Activated naive CD8-positive, alpha-beta T cell treated with anti-CD3 and anti-CD28 coated beads for 36 hours (primary cell): ENCODE data around the gene CYB5RL. TPM values are rescaled to one million over a fixed set of nuclear protein-coding genes. Genes with fewer than 3 reads are reported as not detected.
"Not testable (repeated sequence)": the region's sequence is repeated elsewhere in the genome, so short reads cannot be mapped to it uniquely, and the experiment has no call there.

Experiments used
- DNase-seq: peaks from one replicate; pipeline ENCODE4 v3.0.0; 2021
- H3K27ac Mint-ChIP-seq: one replicate; pipeline ENCODE4 v1.8.0; 2022; ENCODE audit warnings: mild to moderate bottlenecking, moderate library complexity, mixed read lengths
- H3K27me3 Mint-ChIP-seq: one replicate; pipeline ENCODE4 v1.8.0; 2022; ENCODE audit warnings: mild to moderate bottlenecking, mixed read lengths
- H3K36me3 Mint-ChIP-seq: one replicate; pipeline ENCODE4 v1.8.0; 2021; ENCODE audit warnings: mild to moderate bottlenecking, mixed read lengths
- H3K4me1 Mint-ChIP-seq: one replicate; pipeline ENCODE4 v1.8.0; 2021; ENCODE audit warnings: mixed read lengths
- H3K4me3 Mint-ChIP-seq: one replicate; pipeline ENCODE4 v1.8.0; 2022; ENCODE audit warnings: mild to moderate bottlenecking, moderate library complexity, mixed read lengths
- H3K9me3 Mint-ChIP-seq: one replicate; pipeline ENCODE4 v1.8.0; 2022; ENCODE audit warnings: mixed read lengths
- total RNA-seq, 2 experiments: library from RNA; stranded (reverse); gene quantifications; one replicate each; pipeline ENCODE4 v1.2.3, GENCODE V29; 2021

Gene CYB5RL
- total RNA-seq, 2 experiments from 2014 or later: 9.1 to 10.6 TPM

DNA sequence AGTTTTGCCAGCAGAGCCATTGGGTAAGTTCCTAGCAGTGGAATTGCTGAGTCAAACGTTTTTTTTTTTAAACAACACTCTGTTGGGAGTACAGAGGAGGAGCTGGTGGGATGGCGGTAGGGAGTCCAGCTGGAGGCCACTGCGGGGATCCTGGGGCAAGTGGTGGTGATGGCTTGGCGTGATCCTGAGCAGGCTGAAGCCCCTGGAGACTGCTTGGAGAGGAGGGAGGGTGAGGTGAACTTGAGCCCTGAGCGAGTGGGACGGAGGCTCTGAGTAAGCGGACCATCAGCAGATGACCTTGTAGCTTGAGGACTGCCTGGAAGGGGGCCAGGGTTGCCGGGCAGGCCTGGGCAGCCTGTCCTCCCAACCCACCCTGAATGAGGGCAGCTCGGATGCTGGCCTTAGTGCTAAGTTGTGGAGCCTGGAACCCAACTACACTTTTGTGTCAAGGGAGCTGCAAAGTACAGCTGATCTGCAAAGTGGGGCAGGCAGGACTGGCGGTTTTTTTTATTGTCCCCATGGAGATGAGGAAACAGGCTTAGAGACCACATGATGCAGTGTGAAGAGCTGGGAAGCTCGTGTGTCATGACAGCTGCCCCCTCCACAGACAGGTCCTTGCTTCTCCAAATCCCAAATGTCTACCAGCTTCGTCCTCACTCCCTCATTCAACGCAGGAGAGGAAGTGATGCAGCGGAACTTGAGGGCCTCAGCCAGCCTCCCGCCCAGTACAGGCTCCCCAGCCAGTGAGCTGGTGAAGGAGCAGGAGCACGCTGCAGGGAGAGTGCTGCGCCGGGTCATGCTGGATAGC, 20.4 kb upstream of the CYB5RL start:
- H3K27ac Mint-ChIP-seq: peak overlapping the region; percentile 64
- H3K9me3 Mint-ChIP-seq: no peaks in the 10 kb centered on the region
- no peaks in the 10 kb centered on the region for H3K27me3 Mint-ChIP-seq
- no peak overlapping the region for H3K4me3 Mint-ChIP-seq
- H3K4me1 Mint-ChIP-seq: peaks cover 7% of the 10 kb centered on the region
- DNase-seq: no peak
- peaks cover 20% of the 10 kb centered on the region for H3K36me3 Mint-ChIP-seq

- no peak for DNase-seq
- H3K27ac Mint-ChIP-seq: peak overlapping the region; percentile 64
- no peaks in the 10 kb centered on the region for H3K9me3 Mint-ChIP-seq
- no peak overlapping the region for H3K4me3 Mint-ChIP-seq
- H3K36me3 Mint-ChIP-seq: peaks cover 20% of the 10 kb centered on the region
- H3K27me3 Mint-ChIP-seq: no peaks in the 10 kb centered on the region
- peaks cover 7% of the 10 kb centered on the region for H3K4me1 Mint-ChIP-seq
Observed at GRCh38 chr1:54219688-54220003, 19.8 kb upstream of the CYB5RL start.

DNA sequence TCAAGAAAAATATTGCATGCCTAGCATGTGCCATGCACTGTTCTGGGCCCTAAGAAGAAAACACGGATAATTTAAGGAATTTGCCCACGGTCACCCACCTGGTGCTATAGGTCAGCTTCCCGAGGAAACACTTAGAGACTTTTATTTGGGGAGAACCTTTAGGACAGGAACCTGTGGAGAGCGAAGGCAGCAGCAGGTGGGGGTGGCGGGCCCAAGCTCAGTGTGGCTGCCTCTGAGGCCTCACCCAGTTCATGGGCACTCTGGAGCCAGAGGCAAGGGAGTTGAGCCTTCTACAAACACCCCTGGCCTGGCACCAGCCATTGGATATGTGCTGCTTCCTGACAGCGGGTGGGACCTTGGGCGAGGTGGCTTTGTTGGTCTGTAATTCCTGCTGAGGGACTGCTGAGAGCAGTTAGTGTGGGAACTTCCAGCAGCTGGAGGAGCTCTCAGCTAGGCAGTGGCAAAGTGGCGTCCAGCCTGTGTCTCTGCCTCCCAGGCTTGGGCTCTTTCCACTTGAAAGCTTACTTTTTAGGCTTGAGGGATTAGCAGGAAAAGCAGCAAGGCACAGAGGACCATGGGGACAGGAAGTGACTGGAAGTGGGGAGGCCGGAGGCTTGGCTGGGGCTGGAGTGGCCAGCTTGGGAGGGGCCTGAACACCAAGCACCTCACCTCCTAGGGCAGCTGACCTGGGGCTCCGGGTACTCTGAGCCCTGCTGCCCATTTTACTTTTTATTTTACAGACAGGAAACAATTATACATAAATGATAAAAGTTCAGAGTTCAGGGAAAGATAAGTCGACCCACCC, 19.3 kb upstream of the CYB5RL start:
- no peaks in the 10 kb centered on the region for H3K27me3 Mint-ChIP-seq
- H3K4me3 Mint-ChIP-seq: no peak overlapping the region
- peaks cover 20% of the 10 kb centered on the region for H3K36me3 Mint-ChIP-seq
- no peaks in the 10 kb centered on the region for H3K9me3 Mint-ChIP-seq
- peak overlapping the region; percentile 73 for H3K27ac Mint-ChIP-seq
- H3K4me1 Mint-ChIP-seq: peaks cover 7% of the 10 kb centered on the region
- DNase-seq: no peak

DNA sequence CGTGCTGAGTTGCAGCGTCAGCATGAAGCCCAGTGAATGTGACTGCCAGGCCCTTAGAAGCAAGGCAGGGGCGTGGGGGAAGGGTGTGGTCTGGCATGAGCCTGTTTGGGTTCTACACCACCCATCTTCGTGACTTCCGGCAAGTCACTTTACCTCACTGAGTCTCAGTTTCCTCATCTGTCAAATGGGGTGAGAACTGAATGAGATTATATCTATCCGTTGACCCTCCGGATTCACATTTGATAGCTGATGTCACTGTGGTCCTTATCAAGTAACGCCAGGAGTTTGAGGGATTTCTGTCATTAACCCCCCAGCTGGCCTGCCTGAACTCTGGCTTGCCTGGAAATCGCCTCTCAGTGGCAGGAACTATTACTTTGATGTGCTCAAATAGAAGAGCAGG, 15.7 kb upstream of the CYB5RL start:
- Mint-ChIP-seq H3K4me1 (peaks cover 5% of the 10 kb centered on the region), H3K27ac (no peak overlapping the region), H3K4me3 (no peak overlapping the region), H3K27me3 (no peaks in the 10 kb centered on the region), H3K36me3 (peaks cover 35% of the 10 kb centered on the region), H3K9me3 (no peaks in the 10 kb centered on the region)
- DNase-seq: no peak

DNA sequence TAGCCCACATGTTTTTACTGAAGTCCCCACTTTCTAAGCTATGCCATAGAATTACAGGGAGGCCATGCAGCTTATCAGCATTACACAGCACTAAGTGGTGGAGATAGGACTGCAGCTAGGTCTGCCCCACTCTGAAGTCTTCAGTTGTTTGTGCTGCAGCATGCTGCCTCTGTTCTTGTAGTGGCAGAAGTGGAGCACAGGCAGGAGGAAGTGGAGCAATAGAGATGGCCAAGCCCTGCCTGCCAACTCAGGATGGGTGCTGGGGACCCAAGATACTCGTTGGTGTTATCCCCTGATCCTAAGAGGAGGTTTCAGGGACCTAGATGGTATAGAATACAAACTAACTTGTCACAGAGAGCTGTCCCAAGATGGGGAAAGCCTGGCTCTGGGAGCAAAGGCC, 13.0 kb upstream of the CYB5RL start:
- Mint-ChIP-seq H3K27ac (no peak overlapping the region), H3K4me3 (no peak overlapping the region), H3K9me3 (no peaks in the 10 kb centered on the region), H3K27me3 (no peaks in the 10 kb centered on the region), H3K4me1 (peaks cover 5% of the 10 kb centered on the region), H3K36me3 (peaks cover 42% of the 10 kb centered on the region)
- no peak for DNase-seq

GRCh38 chr1:54207896-54208295, 8.1 kb upstream of the CYB5RL start:
- DNase-seq, H3K27me3 Mint-ChIP-seq, H3K27ac Mint-ChIP-seq, H3K9me3 Mint-ChIP-seq, H3K4me3 Mint-ChIP-seq: not testable (repeated sequence)
- Mint-ChIP-seq H3K36me3 (peaks cover 45% of the 10 kb centered on the region), H3K4me1 (peaks cover 12% of the 10 kb centered on the region)

GRCh38 chr1:54207287-54207686, 7.5 kb upstream of the CYB5RL start:
- peak overlapping the region; percentile 10 for H3K27ac Mint-ChIP-seq
- H3K36me3 Mint-ChIP-seq: peaks cover 47% of the 10 kb centered on the region
- no peaks in the 10 kb centered on the region for H3K9me3 Mint-ChIP-seq
- no peaks in the 10 kb centered on the region for H3K27me3 Mint-ChIP-seq
- no peak for DNase-seq
- no peak overlapping the region for H3K4me3 Mint-ChIP-seq
- H3K4me1 Mint-ChIP-seq: peaks cover 17% of the 10 kb centered on the region

- Mint-ChIP-seq H3K27me3 (no peaks in the 10 kb centered on the region), H3K4me1 (peaks cover 35% of the 10 kb centered on the region), H3K9me3 (no peaks in the 10 kb centered on the region), H3K36me3 (peaks cover 42% of the 10 kb centered on the region), H3K27ac (no peak overlapping the region), H3K4me3 (no peak overlapping the region)
- no peak for DNase-seq
Observed at GRCh38 chr1:54204199-54204598, 4.4 kb upstream of the CYB5RL start.

DNA sequence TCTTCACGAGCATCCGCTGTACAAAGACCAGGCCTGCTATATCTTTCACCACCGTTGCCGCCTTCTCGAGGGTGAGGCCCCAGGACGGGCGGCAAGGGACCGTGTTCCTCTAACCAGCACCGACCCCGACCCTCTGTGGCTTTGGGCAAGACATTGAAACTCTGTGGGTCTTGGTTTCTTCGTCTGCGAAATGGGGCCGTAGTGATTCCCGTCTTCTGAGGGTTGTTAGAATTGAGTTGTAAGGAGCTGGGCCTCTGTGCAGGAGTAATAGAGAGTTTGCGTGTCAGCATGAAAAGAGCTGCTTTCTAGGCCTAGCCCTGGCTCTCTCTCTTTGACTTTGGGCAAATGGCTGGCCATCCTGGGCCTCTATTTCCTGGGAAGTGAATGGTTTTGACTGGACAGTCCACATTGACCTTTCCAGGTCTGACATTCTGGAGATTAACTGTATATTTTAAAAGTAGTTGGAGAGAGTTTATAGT, 728 bp upstream of the CYB5RL start:
- H3K4me3 Mint-ChIP-seq: peak overlapping the region; percentile 88
- no peak for DNase-seq
- H3K36me3 Mint-ChIP-seq: peaks cover 19% of the 10 kb centered on the region

GRCh38 chr1:54199151-54199764, 572 bp downstream of the CYB5RL start:
- peaks cover 31% of the 10 kb centered on the region for H3K4me1 Mint-ChIP-seq
- peaks cover 17% of the 10 kb centered on the region for H3K36me3 Mint-ChIP-seq
- H3K4me3 Mint-ChIP-seq: peak overlapping the region; percentile 88
- H3K9me3 Mint-ChIP-seq: no peaks in the 10 kb centered on the region
- no peaks in the 10 kb centered on the region for H3K27me3 Mint-ChIP-seq
- H3K27ac Mint-ChIP-seq: peak overlapping the region; percentile 86
- no peak for DNase-seq

More for the DNA sequence above, 728 bp upstream of the CYB5RL start:
- Mint-ChIP-seq H3K4me1 (peaks cover 35% of the 10 kb centered on the region), H3K27me3 (no peaks in the 10 kb centered on the region), H3K27ac (peak overlapping the region; percentile 86), H3K9me3 (no peaks in the 10 kb centered on the region)

- no peak for DNase-seq
- Mint-ChIP-seq H3K4me3 (no peak overlapping the region), H3K27me3 (no peaks in the 10 kb centered on the region), H3K4me1 (no peaks in the 10 kb centered on the region), H3K36me3 (peaks cover 12% of the 10 kb centered on the region), H3K27ac (no peak overlapping the region), H3K9me3 (no peaks in the 10 kb centered on the region)
Observed at GRCh38 chr1:54193453-54193852, 6.4 kb downstream of the CYB5RL start.

- H3K27ac Mint-ChIP-seq: no peak overlapping the region
- DNase-seq: no peak
- H3K9me3 Mint-ChIP-seq: no peaks in the 10 kb centered on the region
- H3K27me3 Mint-ChIP-seq: no peaks in the 10 kb centered on the region
- peaks cover 19% of the 10 kb centered on the region for H3K36me3 Mint-ChIP-seq
- no peak overlapping the region for H3K4me3 Mint-ChIP-seq
- H3K4me1 Mint-ChIP-seq: no peaks in the 10 kb centered on the region
Observed at GRCh38 chr1:54191525-54191924, 8.3 kb downstream of the CYB5RL start.

GRCh38 chr1:54190526-54190925, 9.3 kb downstream of the CYB5RL start:
- Mint-ChIP-seq H3K9me3 (no peaks in the 10 kb centered on the region), H3K36me3 (peaks cover 28% of the 10 kb centered on the region), H3K27me3 (no peaks in the 10 kb centered on the region), H3K4me3 (no peak overlapping the region), H3K4me1 (no peaks in the 10 kb centered on the region), H3K27ac (no peak overlapping the region)
- no peak for DNase-seq

DNA sequence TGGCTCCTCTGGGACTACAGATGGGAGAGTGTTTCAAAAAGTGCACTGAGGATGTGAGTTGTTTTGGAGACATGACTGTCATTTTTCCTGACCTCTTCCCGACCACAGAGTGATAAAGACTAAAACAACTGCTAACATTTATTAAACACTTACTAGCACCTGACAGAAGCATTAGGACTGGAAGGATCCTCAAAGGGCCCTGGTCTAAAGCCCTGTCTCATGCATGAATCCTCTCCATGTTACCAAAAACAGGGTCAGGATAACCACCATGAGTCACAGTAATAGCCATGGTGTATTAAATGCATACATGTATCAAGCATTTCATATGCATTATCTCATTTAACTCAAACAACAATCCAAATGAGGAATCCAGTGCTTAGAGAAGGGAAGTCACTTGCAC, 11.5 kb downstream of the CYB5RL start:
- H3K36me3 Mint-ChIP-seq: peaks cover 24% of the 10 kb centered on the region
- no peak for DNase-seq
- no peaks in the 10 kb centered on the region for H3K27me3 Mint-ChIP-seq
- no peaks in the 10 kb centered on the region for H3K4me1 Mint-ChIP-seq
- H3K27ac Mint-ChIP-seq: no peak overlapping the region
- no peak overlapping the region for H3K4me3 Mint-ChIP-seq
- H3K9me3 Mint-ChIP-seq: no peaks in the 10 kb centered on the region

GRCh38 chr1:54186056-54186455, 13.8 kb downstream of the CYB5RL start:
- no peak for DNase-seq
- H3K27ac Mint-ChIP-seq: no peak overlapping the region
- H3K9me3 Mint-ChIP-seq: no peaks in the 10 kb centered on the region
- H3K27me3 Mint-ChIP-seq: no peaks in the 10 kb centered on the region
- H3K36me3 Mint-ChIP-seq: peaks cover 23% of the 10 kb centered on the region
- H3K4me1 Mint-ChIP-seq: no peaks in the 10 kb centered on the region
- H3K4me3 Mint-ChIP-seq: no peak overlapping the region
